Colonic mucosa (tissue), 4 donors: ENCODE data around the gene UNK. TPM values are rescaled to one million over a fixed set of nuclear protein-coding genes. Genes with fewer than 3 reads are reported as not detected.

Experiments
- DNase-seq: peaks from one replicate; pipeline ENCODE4 v3.0.0-alpha.2; 2020
- H3K27ac ChIP-seq: fragments of 200-600 bp; one replicate; pipeline ENCODE4 v1.8.0; 2021
- H3K27me3 ChIP-seq: fragments of 200-600 bp; one replicate; pipeline ENCODE4 v1.8.0; 2021
- H3K36me3 ChIP-seq: fragments of 200-600 bp; one replicate; pipeline ENCODE4 v1.8.0; 2021
- H3K4me1 ChIP-seq: fragments of 200-600 bp; one replicate; pipeline ENCODE4 v1.8.0; 2021; ENCODE audit warnings: mild to moderate bottlenecking
- H3K4me3 ChIP-seq: fragments of 200-600 bp; one replicate; pipeline ENCODE4 v1.8.0; 2021
- H3K9ac ChIP-seq, 2 donors: one replicate each; pipeline ENCODE4 v1.7.0; 2013; ENCODE audit warnings: control low read depth in 2 of 2, low read depth in 2 of 2, low read length in 2 of 2
- H3K9me3 ChIP-seq: fragments of 200-600 bp; one replicate; pipeline ENCODE4 v1.8.0; 2021
- intact Hi-C: fragments of 100-400 bp; cut with DNase I; formaldehyde crosslinking; loops from one replicate; pipeline ENCODE4 v1.14.1; 2022
- total RNA-seq, 2 donors: library from RNA; stranded (reverse); fragmentation: NEBNext Ultra II Directional in 1 of 2; extraction: Animal tissue kit (Norgen Biotek cat#: 25700) in 1 of 2; gene quantifications; one replicate each; pipeline ENCODE4 v1.2.1, GENCODE V29; 2021
- TF ChIP-seq, protein P1 (sequence below): fragments of 200-600 bp; IDR thresholded peaks from one replicate; pipeline ENCODE4 v1.8.0; 2022; ENCODE audit warnings: antibody characterized with exemption, mild to moderate bottlenecking
- donor health status: healthy.
- donor health status: DM: no; HTN: no; CAD: no.
- donor health status: DM: no; HTN: no; CAD: no.

The UNK gene
- total RNA-seq, 2 donors from 2014 or later, result 18.4 to 26.0 TPM

GRCh38 chr17:75828076-75828400, 43.4 kb downstream of the UNK start:
- TF ChIP-seq, protein P1, sequence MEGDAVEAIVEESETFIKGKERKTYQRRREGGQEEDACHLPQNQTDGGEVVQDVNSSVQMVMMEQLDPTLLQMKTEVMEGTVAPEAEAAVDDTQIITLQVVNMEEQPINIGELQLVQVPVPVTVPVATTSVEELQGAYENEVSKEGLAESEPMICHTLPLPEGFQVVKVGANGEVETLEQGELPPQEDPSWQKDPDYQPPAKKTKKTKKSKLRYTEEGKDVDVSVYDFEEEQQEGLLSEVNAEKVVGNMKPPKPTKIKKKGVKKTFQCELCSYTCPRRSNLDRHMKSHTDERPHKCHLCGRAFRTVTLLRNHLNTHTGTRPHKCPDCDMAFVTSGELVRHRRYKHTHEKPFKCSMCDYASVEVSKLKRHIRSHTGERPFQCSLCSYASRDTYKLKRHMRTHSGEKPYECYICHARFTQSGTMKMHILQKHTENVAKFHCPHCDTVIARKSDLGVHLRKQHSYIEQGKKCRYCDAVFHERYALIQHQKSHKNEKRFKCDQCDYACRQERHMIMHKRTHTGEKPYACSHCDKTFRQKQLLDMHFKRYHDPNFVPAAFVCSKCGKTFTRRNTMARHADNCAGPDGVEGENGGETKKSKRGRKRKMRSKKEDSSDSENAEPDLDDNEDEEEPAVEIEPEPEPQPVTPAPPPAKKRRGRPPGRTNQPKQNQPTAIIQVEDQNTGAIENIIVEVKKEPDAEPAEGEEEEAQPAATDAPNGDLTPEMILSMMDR, result no peak
- Histone ChIP-seq H3K27ac (peak overlapping the region; percentile 8), H3K27me3 (no peaks in the 10 kb centered on the region), H3K36me3 (no peaks in the 10 kb centered on the region), H3K4me1 (peaks cover 4% of the 10 kb centered on the region), H3K4me3 (peak overlapping the region; percentile 4), H3K9ac (peak overlapping the region in 1 of 2 donors; percentile 61), H3K9me3 (no peaks in the 10 kb centered on the region)
- no peak for DNase-seq
- intact Hi-C loops, result no loop called here

- TF ChIP-seq, protein P1, result no peak
- no peak for DNase-seq
- no peaks in the 10 kb centered on the region for H3K36me3 ChIP-seq
- intact Hi-C loops, result no loop called here
- no peak overlapping the region for H3K9ac ChIP-seq
- peaks cover 4% of the 10 kb centered on the region for H3K4me1 ChIP-seq
- H3K27ac ChIP-seq, result no peak overlapping the region
- H3K9me3 ChIP-seq, result no peaks in the 10 kb centered on the region
- no peak overlapping the region for H3K4me3 ChIP-seq
- no peaks in the 10 kb centered on the region for H3K27me3 ChIP-seq
Observed at GRCh38 chr17:75828741-75829140, 44.1 kb downstream of the UNK start.

DNA sequence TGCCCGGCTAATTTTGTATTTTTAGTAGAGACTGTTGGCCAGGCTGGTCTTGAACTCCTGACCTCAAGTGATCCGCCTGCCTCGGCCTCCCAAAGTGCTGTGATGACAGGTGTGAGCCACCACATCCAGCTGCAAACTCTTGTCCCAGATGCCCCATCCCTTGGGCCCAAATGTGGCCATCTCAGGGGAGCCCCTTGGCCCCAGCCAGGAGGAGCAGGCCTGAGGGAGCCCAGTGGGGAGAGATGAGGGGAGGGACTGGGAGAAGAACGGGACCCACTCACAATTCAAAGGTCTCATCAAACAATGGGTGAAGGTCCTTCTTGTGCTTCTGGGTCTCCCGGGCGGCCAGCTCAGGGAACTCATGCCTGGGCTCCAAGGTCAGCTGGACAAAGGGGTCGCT, 45.1 kb downstream of the UNK start:
- peaks cover 4% of the 10 kb centered on the region for H3K4me1 ChIP-seq
- H3K36me3 ChIP-seq, result no peaks in the 10 kb centered on the region
- intact Hi-C loops, result no loop called here
- no peak overlapping the region for H3K27ac ChIP-seq
- no peak for DNase-seq
- H3K27me3 ChIP-seq, result no peaks in the 10 kb centered on the region
- TF ChIP-seq, protein P1, result no peak
- H3K9me3 ChIP-seq, result no peaks in the 10 kb centered on the region
- no peak overlapping the region for H3K4me3 ChIP-seq
- H3K9ac ChIP-seq, result peak overlapping the region in 1 of 2 donors; percentile 71

- intact Hi-C loops, result no loop called here
- H3K4me3 ChIP-seq, result peak overlapping the region; percentile 4
- peak overlapping the region in 1 of 2 donors; percentile 71 for H3K9ac ChIP-seq
- DNase-seq, result peak; percentile 64
- TF ChIP-seq, protein P1, result peak; percentile 52
- peak overlapping the region; percentile 33 for H3K27ac ChIP-seq
- no peaks in the 10 kb centered on the region for H3K27me3 ChIP-seq
- peaks cover 4% of the 10 kb centered on the region for H3K4me1 ChIP-seq
- H3K36me3 ChIP-seq, result no peaks in the 10 kb centered on the region
- H3K9me3 ChIP-seq, result no peaks in the 10 kb centered on the region
Observed at GRCh38 chr17:75830164-75831031, 45.8 kb downstream of the UNK start.

DNA sequence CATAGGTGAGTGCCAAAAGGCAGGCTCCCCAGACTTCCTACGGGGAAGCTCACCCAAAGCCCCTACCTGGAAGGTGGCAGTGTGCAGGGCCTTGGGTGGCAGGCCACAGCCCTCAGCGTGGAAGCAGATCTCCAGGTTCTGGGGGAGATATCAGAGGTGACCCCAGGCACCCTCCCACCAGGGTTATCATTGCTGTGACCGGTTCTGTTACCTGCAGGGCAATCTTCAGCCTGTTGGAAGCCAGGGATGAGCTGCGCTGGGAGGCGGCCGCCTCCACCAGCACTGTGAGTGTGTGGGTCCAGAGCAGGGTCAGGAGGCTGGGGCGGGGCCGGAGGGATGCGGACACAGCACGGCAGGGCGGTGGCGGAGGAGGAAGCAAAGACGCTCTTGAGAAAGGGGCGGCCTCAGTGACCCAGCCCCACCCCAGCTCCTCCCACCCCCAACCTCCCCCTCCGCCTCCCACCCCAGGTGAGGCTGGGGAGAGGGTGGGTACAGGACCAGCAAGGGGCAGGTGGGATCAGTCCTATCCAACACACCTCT, 46.5 kb downstream of the UNK start:
- intact Hi-C loops, result no loop called here
- H3K36me3 ChIP-seq, result no peaks in the 10 kb centered on the region
- H3K27ac ChIP-seq, result peak overlapping the region; percentile 33

More for the DNA sequence above, 46.5 kb downstream of the UNK start:
- Histone ChIP-seq H3K27me3 (no peaks in the 10 kb centered on the region), H3K9ac (peak overlapping the region in 1 of 2 donors; percentile 71), H3K4me1 (peaks cover 4% of the 10 kb centered on the region), H3K9me3 (no peaks in the 10 kb centered on the region), H3K4me3 (peak overlapping the region; percentile 4)
- DNase-seq, result no peak
- TF ChIP-seq, protein P1, result no peak
